ENCODE measurements around the gene TRIM26. TPM values are rescaled to one million over a fixed set of nuclear protein-coding genes. Genes with fewer than 3 reads are reported as not detected.

Gene TRIM26
- total RNA-seq, 2 experiments from 2014 or later = 43.4 to 45.0 TPM

DNA sequence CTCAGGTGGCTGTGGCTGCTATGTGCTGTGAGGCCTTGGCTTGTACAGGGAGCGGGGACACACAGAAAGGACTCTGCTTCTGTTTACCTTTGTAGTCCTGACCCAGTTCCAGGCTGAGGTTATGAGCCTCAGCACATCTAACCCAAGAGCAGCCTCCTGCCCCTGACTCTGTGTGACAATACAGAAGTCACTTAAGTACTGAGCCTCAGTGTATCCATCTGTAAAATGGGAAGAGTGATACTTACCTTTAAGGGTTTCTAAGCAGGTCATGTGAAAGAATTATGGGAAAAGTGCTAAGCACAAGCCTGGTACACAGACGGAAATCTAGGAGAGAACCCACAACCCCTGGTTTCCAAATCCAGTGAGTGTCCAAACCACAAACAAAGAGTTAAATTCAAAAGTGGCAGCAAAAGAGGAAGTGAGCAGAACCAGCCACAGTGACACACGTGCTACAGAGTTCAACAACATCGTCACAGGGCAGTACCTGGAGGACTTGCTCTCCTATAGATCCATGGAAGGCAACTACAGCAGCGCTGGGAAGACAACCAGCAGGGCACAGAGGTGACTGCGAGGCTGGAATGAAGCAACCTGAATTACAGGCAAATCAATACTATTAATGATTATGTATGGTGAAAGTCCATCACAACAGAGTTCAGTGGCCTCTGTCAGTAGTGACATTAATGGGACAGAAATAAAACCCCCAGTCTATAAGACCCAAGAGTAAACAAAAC lies 12.5 kb downstream of the TRIM26 start:
- DNase-seq = no peak
- Mint-ChIP-seq H3K36me3 (ENCODE audit: low read depth) (peaks cover 34% of the 10 kb centered on the region), H3K27me3 (no peaks in the 10 kb centered on the region), H3K4me1 (ENCODE audit: low read depth) (peaks cover 28% of the 10 kb centered on the region), H3K9me3 (no peaks in the 10 kb centered on the region), H3K4me3 (no peak overlapping the region), H3K27ac (peak overlapping the region; percentile 14)
- CTCF ChIA-PET = no interaction called here
- POLR2A ChIA-PET = interaction anchor here (1.3 kb wide), 1 partner anchor 15 kb away, joined by 3 read pairs; no protein-coding TSS in a partner anchor
- ATAC-seq = no peak
- intact Hi-C loops (cut with micrococcal nuclease) = no loop called here
- TF ChIP-seq, protein P1, sequence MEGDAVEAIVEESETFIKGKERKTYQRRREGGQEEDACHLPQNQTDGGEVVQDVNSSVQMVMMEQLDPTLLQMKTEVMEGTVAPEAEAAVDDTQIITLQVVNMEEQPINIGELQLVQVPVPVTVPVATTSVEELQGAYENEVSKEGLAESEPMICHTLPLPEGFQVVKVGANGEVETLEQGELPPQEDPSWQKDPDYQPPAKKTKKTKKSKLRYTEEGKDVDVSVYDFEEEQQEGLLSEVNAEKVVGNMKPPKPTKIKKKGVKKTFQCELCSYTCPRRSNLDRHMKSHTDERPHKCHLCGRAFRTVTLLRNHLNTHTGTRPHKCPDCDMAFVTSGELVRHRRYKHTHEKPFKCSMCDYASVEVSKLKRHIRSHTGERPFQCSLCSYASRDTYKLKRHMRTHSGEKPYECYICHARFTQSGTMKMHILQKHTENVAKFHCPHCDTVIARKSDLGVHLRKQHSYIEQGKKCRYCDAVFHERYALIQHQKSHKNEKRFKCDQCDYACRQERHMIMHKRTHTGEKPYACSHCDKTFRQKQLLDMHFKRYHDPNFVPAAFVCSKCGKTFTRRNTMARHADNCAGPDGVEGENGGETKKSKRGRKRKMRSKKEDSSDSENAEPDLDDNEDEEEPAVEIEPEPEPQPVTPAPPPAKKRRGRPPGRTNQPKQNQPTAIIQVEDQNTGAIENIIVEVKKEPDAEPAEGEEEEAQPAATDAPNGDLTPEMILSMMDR (IDR thresholded peaks at IDR 0.05) = no peak

DNA sequence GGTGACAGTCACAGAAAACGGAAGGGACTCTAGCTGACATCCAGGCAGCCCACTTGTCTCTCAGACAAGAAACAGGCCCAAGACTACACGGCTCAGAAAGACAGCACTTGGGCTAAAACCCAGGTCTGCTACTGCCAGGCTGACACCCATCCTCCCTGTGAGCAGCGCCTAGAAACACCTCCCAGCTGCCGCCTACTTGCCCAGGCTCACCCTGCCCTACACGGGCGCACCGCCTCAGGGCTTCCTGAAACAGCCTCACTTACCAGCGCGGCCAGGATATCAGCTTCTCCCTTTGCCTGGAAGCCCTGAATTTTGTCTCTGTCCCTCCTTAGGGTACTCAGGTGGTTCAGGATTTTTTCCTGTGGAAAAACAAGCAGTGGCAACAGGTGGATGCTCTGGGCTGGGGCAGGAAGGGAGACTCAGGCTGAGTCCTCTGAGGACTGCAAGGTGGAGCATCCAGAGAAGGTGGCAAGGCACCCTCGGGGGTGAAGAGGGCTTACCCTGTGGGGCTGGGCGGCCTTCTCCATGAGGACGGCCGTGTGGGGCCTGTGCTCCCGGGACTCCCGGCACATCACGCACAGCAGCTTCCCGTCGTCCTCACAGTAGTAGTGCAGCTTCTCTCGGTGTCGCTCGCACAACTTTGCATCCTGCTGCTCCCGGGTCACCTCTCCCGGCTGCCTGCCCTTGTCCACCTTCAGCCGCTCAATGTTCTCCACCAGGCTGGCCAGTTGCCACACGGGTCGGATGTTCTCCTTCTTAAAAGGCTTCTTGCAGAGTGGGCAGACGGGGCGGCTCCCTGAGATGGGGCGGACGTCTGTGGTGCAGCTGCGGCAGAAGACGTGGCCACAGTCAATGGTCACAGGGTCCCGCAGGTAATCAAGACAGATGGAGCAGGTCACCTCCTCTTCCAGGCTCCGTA lies 14.8 kb downstream of the TRIM26 start:
- intact Hi-C loops (cut with micrococcal nuclease) = no loop called here
- TF ChIP-seq, protein P1 (IDR thresholded peaks at IDR 0.05) = no peak
- Mint-ChIP-seq H3K27me3 (no peaks in the 10 kb centered on the region), H3K36me3 (ENCODE audit: low read depth) (peaks cover 34% of the 10 kb centered on the region), H3K4me3 (no peak overlapping the region), H3K27ac (peak overlapping the region; percentile 7), H3K9me3 (no peaks in the 10 kb centered on the region), H3K4me1 (ENCODE audit: low read depth) (peaks cover 20% of the 10 kb centered on the region)
- POLR2A ChIA-PET = interaction anchor here (0.9 to 4.4 kb wide), 3 partner anchors 8 to 16 kb away, joined by 3 to 31 read pairs (median 3); partner anchors contain the start of gene TRIM26
- DNase-seq = no peak
- CTCF ChIA-PET = no interaction called here
- no peak for ATAC-seq

DNA sequence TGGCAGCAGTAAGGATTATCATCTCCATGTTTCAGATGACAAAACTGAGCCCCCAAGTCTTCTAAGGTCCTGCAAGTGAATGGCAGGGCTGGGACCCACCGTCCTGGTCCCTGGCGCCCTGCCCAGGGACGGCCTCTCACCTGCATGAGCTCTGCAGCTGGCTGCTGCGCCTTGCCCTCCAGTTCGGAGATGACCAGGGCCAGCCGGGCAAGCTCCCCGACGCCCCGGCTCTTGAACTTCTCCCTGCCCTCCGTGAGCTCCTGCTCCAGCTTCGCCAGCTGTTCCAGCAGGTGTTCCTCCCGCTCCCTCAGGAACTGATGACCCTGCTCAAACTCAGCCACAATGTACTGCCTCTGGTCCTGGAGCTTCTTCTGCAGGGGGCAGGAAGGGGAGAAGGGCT lies 16.8 kb downstream of the TRIM26 start:
- TF ChIP-seq, protein P1 (IDR thresholded peaks at IDR 0.05) = no peak
- Mint-ChIP-seq H3K4me1 (ENCODE audit: low read depth) (peaks cover 10% of the 10 kb centered on the region), H3K27ac (no peak overlapping the region), H3K27me3 (no peaks in the 10 kb centered on the region), H3K4me3 (no peak overlapping the region), H3K36me3 (ENCODE audit: low read depth) (peaks cover 37% of the 10 kb centered on the region), H3K9me3 (no peaks in the 10 kb centered on the region)
- DNase-seq (no peak), ATAC-seq (no peak)
- ChIA-PET CTCF (interaction anchor here (1.4 kb wide), 1 partner anchor 23 kb away, joined by 3 read pairs; no protein-coding TSS in a partner anchor), POLR2A (interaction anchor here (0.6 to 4.4 kb wide), 5 partner anchors 10 to 26 kb away, joined by 3 to 31 read pairs (median 4); partner anchors contain the start of gene TRIM26)
- intact Hi-C loops (cut with micrococcal nuclease) = no loop called here

DNA sequence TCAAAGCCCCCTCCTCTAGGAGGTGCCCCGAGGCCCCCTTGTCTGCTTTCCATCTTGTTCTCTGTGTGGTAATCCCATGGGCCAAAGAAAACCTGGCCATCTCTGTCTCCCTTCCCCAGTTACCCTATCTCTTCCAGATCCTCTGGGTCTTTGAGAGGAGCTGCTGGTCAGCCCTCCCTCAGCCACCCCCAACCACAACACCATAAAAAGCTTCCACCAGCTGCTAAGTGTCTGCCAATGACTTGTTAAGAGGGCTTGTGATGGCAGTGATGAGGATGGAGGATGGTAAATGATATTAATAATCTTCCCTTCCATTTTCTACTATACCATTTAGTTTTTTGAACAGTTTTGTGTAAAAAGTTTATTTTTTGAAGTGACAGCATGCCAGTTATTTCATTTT lies 17.3 kb downstream of the TRIM26 start:
- Mint-ChIP-seq H3K4me3 (no peak overlapping the region), H3K9me3 (no peaks in the 10 kb centered on the region), H3K36me3 (ENCODE audit: low read depth) (peaks cover 35% of the 10 kb centered on the region), H3K27ac (peak overlapping the region; percentile 30), H3K27me3 (no peaks in the 10 kb centered on the region), H3K4me1 (ENCODE audit: low read depth) (peaks cover 7% of the 10 kb centered on the region)
- ChIA-PET CTCF (interaction anchor here (0.7 to 1.4 kb wide), 3 partner anchors 13 to 92 kb away, joined by 3 read pairs; no protein-coding TSS in a partner anchor), POLR2A (interaction anchor here (0.6 to 4.4 kb wide), 5 partner anchors 11 to 25 kb away, joined by 3 to 31 read pairs (median 4); partner anchors contain the start of gene TRIM26)
- DNase-seq (no peak), ATAC-seq (no peak)
- intact Hi-C loops (cut with micrococcal nuclease) = no loop called here
- TF ChIP-seq, protein P1 (IDR thresholded peaks at IDR 0.05) = no peak

All from activated CD8-positive, alpha-beta T cell treated with anti-CD3 and anti-CD28 coated beads for 36 hours (primary cell).